AG04450 (cell line): Measurements from ENCODE around the gene RASL10A. TPM values are rescaled to one million over a fixed set of nuclear protein-coding genes. Genes with fewer than 3 reads are reported as not detected.

ENCODE experiments used
- CTCF ChIA-PET: fragments of 300-600, 350-600 bp; formaldehyde crosslinking; extraction: SDS; loops from one replicate; lab custom pipeline; 2022; ENCODE audit warnings: antibody characterized with exemption, inconsistent platforms; lab: Charles Lee
- POLR2A ChIA-PET: fragments of 350-600 bp; formaldehyde crosslinking; extraction: SDS; loops from one replicate; lab custom pipeline; 2021; ENCODE audit warnings: antibody characterized with exemption, inconsistent platforms; lab: Yijun Ruan, JAX
- DNase-seq: peaks from one replicate; pipeline ENCODE4 v3.0.0-alpha.2; 2011; ENCODE audit warnings: low read depth, low spot score
- H3K27ac ChIP-seq: one replicate; pipeline ENCODE4 v1.5.1; 2012; ENCODE audit warnings: low read depth, low read length, control low read depth
- H3K27me3 ChIP-seq: one replicate; pipeline ENCODE4 v1.6.0; 2012; ENCODE audit warnings: low read length; ENCODE audit not compliant: control insufficient read depth, insufficient read depth
- H3K4me3 ChIP-seq: 2 replicates; pipeline ENCODE4 v1.5.1; 2011; ENCODE audit warnings: mild to moderate bottlenecking, low read depth, low read length, control low read depth
- H3K9me3 ChIP-seq: 2 replicates; pipeline ENCODE4 v1.5.1; 2012; ENCODE audit warnings: low read length; ENCODE audit not compliant: control insufficient read depth, insufficient read depth
- polyA plus RNA-seq: library from polyadenylated mRNA; depleted of rRNA; stranded (reverse); fragments of >200 nt; gene quantifications from 2 replicates; pipeline ENCODE4 v1.2.3, GENCODE V29; 2011
- TF ChIP-seq, protein P1 (sequence below): IDR thresholded peaks from 2 replicates; pipeline ENCODE4 v1.5.1; 2011; ENCODE audit warnings: low read depth, low read length, control low read depth, inconsistent platforms

RASL10A gene
- polyA plus RNA-seq, 1 experiment, result not detected

DNA sequence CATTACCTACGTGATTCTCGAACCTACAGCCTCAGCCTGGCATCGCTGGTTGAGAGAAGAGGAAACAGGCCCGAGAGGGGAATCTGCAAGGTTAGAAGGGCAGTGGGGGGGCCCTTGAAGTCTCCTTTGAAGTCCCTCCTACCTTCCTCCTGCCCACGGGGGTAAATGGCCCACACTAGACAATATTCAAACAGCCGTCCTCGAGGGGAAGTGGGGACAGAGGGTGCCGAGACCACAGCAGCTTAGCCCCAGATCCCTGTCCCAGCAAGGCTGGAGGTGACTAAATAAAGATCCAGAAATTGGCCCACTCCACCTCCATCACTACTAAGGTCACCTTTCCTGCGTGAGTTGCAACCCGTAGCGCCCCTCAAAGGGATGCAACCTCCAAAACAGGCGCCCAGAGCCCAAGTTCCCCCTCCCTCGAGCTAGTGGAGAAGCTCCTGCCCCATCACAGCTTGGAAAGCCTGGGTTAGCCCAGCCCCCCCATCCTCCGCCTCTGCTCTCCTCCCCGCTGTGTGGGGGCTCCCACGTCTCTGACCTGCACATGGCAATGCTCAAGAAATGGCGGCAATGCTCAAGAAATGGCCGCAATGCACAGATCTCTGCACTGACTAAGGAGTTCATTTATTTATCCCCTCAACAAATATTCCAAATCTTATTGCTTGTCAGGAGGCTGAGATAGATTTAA is 788 bp upstream of the RASL10A start:
- Histone ChIP-seq H3K9me3 (peaks cover 9% of the 10 kb centered on the region; the same call in 1 of the 2 replicates), H3K27me3 (peaks cover 36% of the 10 kb centered on the region), H3K27ac (no peak overlapping the region), H3K4me3 (no peak overlapping the region)
- ChIA-PET CTCF (interaction anchor here (0.7 kb wide), 1 partner anchor 908 kb away, joined by 3 read pairs; no protein-coding TSS in a partner anchor), POLR2A (interaction anchor here (1.1 kb wide), 1 partner anchor 9 kb away, joined by 3 read pairs; no protein-coding TSS in a partner anchor)
- TF ChIP-seq, protein P1, sequence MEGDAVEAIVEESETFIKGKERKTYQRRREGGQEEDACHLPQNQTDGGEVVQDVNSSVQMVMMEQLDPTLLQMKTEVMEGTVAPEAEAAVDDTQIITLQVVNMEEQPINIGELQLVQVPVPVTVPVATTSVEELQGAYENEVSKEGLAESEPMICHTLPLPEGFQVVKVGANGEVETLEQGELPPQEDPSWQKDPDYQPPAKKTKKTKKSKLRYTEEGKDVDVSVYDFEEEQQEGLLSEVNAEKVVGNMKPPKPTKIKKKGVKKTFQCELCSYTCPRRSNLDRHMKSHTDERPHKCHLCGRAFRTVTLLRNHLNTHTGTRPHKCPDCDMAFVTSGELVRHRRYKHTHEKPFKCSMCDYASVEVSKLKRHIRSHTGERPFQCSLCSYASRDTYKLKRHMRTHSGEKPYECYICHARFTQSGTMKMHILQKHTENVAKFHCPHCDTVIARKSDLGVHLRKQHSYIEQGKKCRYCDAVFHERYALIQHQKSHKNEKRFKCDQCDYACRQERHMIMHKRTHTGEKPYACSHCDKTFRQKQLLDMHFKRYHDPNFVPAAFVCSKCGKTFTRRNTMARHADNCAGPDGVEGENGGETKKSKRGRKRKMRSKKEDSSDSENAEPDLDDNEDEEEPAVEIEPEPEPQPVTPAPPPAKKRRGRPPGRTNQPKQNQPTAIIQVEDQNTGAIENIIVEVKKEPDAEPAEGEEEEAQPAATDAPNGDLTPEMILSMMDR, result no peak
- DNase-seq, result no peak

DNA sequence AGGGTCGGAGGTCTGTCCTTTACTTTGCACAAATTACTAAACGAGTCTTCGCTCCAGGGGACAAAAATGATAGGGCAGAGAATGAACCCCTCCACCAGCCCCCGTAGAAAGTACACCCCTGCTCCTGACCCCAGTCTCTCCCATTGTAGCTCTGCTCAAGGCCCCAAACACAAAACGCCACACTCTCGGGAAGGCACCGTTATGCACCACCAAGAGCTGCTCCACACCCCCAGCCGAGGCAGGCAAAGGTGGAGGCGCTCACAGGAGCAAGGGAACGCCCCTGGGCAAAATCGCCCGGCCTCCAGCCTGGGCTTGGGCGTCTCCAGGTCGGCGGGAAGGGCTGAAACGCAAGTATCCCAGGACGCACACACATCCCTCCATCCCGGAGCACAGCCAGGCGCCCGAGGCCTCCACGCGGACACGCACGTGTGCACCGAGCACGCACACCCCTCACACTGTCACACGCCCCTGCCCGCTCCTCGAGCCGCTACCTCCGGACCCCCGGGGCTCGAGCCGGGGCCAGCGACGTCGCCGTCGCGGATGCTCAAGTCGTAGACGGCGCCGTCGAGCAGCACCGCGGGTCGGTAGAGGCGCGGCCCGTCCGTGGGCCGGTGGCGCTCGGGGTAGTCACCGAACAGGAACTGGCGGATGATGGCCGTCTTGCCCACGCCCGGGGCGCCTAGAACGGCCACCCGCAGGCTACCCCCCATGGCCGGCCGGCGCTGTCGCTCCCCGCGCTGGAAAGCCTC is 786 bp downstream of the RASL10A start:
- TF ChIP-seq, protein P1, result no peak
- ChIA-PET POLR2A (no interaction called here), CTCF (no interaction called here)
- no peak overlapping the region; the same call in 1 of the 2 replicates for H3K4me3 ChIP-seq
- no peak overlapping the region for H3K27ac ChIP-seq
- peaks cover 36% of the 10 kb centered on the region for H3K27me3 ChIP-seq
- no peak for DNase-seq
- peaks cover 9% of the 10 kb centered on the region; the same call in 1 of the 2 replicates for H3K9me3 ChIP-seq

DNA sequence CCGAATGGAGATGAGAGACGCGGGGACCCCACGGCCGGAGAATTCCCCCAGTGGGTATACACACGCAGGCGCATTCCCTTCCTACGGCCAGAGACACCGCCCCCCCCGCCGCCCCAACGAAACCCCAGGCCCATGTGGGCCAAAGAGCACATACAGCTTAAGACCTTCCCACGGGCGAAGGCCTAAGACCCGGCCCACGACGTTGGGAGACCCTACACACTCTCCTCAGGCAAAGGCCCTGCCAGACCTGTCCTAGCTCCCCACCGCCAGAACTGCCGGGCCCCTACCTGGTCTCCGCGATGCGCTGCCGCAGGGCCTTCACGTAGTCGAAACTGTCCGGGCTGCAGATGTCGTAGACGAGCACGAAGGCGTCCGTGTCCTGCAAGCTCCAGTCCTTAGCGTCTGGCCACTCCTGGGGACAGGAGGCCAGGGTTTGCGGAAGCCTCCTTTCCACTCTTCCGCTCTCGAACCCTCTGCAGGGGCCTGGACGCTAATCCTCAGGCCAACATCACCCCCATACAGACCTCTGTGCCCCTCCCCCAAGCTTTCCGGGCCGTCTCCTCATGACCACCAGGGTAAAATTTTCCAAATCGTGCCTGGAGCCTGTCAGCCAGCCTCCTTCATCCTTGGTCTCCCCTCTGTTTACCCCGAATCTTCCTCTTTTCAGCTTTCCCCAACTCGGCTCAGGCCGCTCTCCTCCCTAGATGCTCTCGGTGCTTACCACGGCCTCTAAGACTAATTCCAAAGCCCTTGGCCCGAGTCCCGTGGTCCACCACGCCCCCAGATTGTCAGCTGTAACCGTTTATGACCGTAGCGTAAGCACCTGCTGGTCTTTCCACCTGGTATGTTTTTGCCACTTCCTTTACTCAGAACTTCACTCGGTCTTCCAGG is 1.7 kb downstream of the RASL10A start:
- ChIA-PET POLR2A (no interaction called here), CTCF (interaction anchor here (1.2 kb wide), 1 partner anchor 10 kb away, joined by 4 read pairs; no protein-coding TSS in a partner anchor)
- DNase-seq, result no peak
- Histone ChIP-seq H3K27ac (no peak overlapping the region), H3K4me3 (no peak overlapping the region), H3K9me3 (peaks cover 9% of the 10 kb centered on the region; the same call in 1 of the 2 replicates), H3K27me3 (peaks cover 36% of the 10 kb centered on the region)
- TF ChIP-seq, protein P1, result no peak

DNA sequence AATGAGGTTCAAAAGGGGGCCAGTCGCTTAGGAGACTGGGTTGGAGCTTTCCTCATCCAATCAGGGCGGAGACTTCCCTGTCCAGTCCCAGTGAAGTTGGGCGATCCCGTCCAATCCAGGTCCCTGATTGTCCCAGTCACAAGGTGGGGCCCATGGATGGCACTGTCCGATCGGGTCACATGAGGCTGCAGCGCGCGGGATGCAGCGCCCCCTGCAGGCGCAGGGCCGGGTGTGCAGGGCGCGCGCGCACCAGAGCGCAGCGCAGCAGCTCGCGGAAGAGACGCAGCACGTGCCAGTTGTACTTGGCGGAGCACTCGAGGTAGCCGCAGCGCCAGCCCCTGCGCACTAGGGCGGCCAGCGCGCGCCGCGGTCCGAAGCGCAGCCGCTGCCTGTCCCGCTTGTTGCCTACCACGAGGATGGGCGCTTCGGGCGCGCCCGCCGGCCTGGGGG is 2.3 kb downstream of the RASL10A start:
- DNase-seq, result no peak
- Histone ChIP-seq H3K27me3 (peaks cover 36% of the 10 kb centered on the region), H3K27ac (no peak overlapping the region), H3K9me3 (peaks cover 9% of the 10 kb centered on the region; the same call in 1 of the 2 replicates), H3K4me3 (no peak overlapping the region)
- TF ChIP-seq, protein P1, result peak; percentile 54
- ChIA-PET CTCF (interaction anchor here (1.2 kb wide), 1 partner anchor 9 kb away, joined by 4 read pairs; no protein-coding TSS in a partner anchor), POLR2A (no interaction called here)
